Endothelial cell of umbilical vein (primary cell): ENCODE measurements around the gene PCARE.

ENCODE experiments used
- CTCF ChIP-seq, 2 donors: IDR thresholded peaks; 1 replicate in 1 of 2; 2 replicates in 1 of 2; pipeline ENCODE4 v1.5.1; 2011; ENCODE audit warnings: low read length in 2 of 2, mild to moderate bottlenecking in 2 of 2, moderate library complexity in 2 of 2, control low read depth in 1 of 2, inconsistent platforms in 1 of 2, low read depth in 1 of 2; ENCODE audit not compliant: insufficient read depth in 1 of 2; ENCODE audit errors: extremely low read depth in 1 of 2
- EZH2 ChIP-seq: IDR thresholded peaks from 2 replicates; pipeline ENCODE4 v1.6.1; 2012; ENCODE audit warnings: borderline replicate concordance, low read depth, mild to moderate bottlenecking, moderate library complexity, low read length, inconsistent platforms; ENCODE audit not compliant: severe bottlenecking
- GATA2 ChIP-seq: IDR thresholded peaks from 2 replicates; pipeline ENCODE4 v1.7.0; 2011; ENCODE audit warnings: low read depth, mild to moderate bottlenecking, moderate library complexity, mixed read lengths, low read length; ENCODE audit not compliant: insufficient read length, insufficient read depth
- JUN ChIP-seq: IDR thresholded peaks from 2 replicates; pipeline ENCODE4 v1.6.1; 2011; ENCODE audit warnings: borderline replicate concordance, low read depth; ENCODE audit not compliant: insufficient read length, insufficient read depth
- MAX ChIP-seq: IDR thresholded peaks from 2 replicates; pipeline ENCODE4 v1.6.1; 2011; ENCODE audit not compliant: insufficient read depth, insufficient read length
- POLR2A ChIP-seq: IDR thresholded peaks from 2 replicates; pipeline ENCODE4 v1.6.1; 2012; ENCODE audit warnings: low read depth, mild to moderate bottlenecking, control low read depth, low read length
- POLR2AphosphoS5 ChIP-seq: IDR thresholded peaks from 2 replicates; pipeline ENCODE4 v1.6.1; 2012; ENCODE audit warnings: low read depth, mild to moderate bottlenecking, control low read depth, low read length, moderate library complexity; ENCODE audit not compliant: insufficient read depth

- TF ChIP-seq POLR2AphosphoS5 (no peak), POLR2A (no peak), CTCF (IDR thresholded peaks at IDR 0.05; ENCODE audit: extremely low read depth in 1 of 2, insufficient read depth in 1 of 2, low read depth in 1 of 2, low read length in 2 of 2) (no peak), EZH2 (no peak), JUN (no peak), MAX (no peak), GATA2 (no peak)
Observed at GRCh38 chr2:29080886-29081743, 6.8 kb upstream of the PCARE start.
